Spleen (tissue), 11 donors: ENCODE data around the gene LEF1. TPM values are rescaled to one million over a fixed set of nuclear protein-coding genes. Genes with fewer than 3 reads are reported as not detected.

ENCODE experiments used
- DNase-seq: peaks from one replicate; pipeline ENCODE4 v3.0.0-alpha.2; 2020
- H3K27ac ChIP-seq, 8 donors: fragments of 200-600 bp; sonication (generic) in 7 of 8; 1 replicate in 4 of 8; 2 replicates in 4 of 8; pipeline versions ENCODE4 v1.5.0 to v1.8.0; 2016 to 2021; ENCODE audit warnings: inconsistent platforms in 4 of 8, mild to moderate bottlenecking in 4 of 8, moderate library complexity in 1 of 8
- H3K27me3 ChIP-seq, 7 donors: fragments of 200-600 bp; sonication (generic) in 6 of 7; replicated peaks in 1 of 7; 1 replicate in 4 of 7; 2 replicates in 3 of 7; pipeline versions ENCODE4 v1.5.0 to v1.8.0; 2016 to 2021; ENCODE audit warnings: inconsistent platforms in 3 of 7, mild to moderate bottlenecking in 1 of 7
- H3K36me3 ChIP-seq, 6 donors: fragments of 200-600 bp; sonication (generic) in 5 of 6; 1 replicate in 4 of 6; 2 replicates in 2 of 6; pipeline versions ENCODE4 v1.5.0 to v1.8.0; 2016 to 2021; ENCODE audit warnings: inconsistent platforms in 2 of 6
- H3K4me1 ChIP-seq, 6 donors: fragments of 200-600 bp; sonication (generic) in 5 of 6; 1 replicate in 3 of 6; 2 replicates in 3 of 6; pipeline versions ENCODE4 v1.5.0 to v1.8.0; 2016 to 2021; ENCODE audit warnings: inconsistent platforms in 3 of 6
- H3K4me3 ChIP-seq, 8 donors: fragments of 200-600 bp; sonication (generic) in 7 of 8; 1 replicate in 4 of 8; 2 replicates in 4 of 8; pipeline versions ENCODE4 v1.5.0 to v1.8.0; 2016 to 2021; ENCODE audit warnings: inconsistent platforms in 4 of 8, mild to moderate bottlenecking in 4 of 8, moderate library complexity in 2 of 8
- H3K9me3 ChIP-seq, 8 donors: fragments of 200-600 bp; sonication (generic) in 7 of 8; 1 replicate in 4 of 8; 2 replicates in 4 of 8; pipeline versions ENCODE4 v1.5.0 to v1.8.0; 2016 to 2021; ENCODE audit warnings: inconsistent platforms in 4 of 8
- POLR2A ChIP-seq, 3 donors: fragments of 450-650 bp; IDR thresholded peaks; one replicate each; pipeline ENCODE4 v1.5.1; 2017; ENCODE audit warnings: antibody characterized with exemption in 3 of 3, mild to moderate bottlenecking in 1 of 3
- POLR2AphosphoS5 ChIP-seq, 3 donors: sonication (generic); formaldehyde crosslinking; IDR thresholded peaks; one replicate each; pipeline ENCODE4 v1.5.1; 2017; ENCODE audit warnings: antibody characterized with exemption in 3 of 3
- WGBS, 5 donors: extraction: QIAGEN DNeasy Blood & Tissue Kit in 3 of 5; methylation state at CpG; one replicate each; pipeline versions ENCODE4 v1.1.5 to v1.1.7; 2013 to 2018; 5-methylcytosine and 5-hydroxymethylcytosine counted together
- intact Hi-C: fragments of 100-400 bp; cut with DNase I; formaldehyde crosslinking; loops from one replicate; pipeline ENCODE4 v1.15.0; 2023; ENCODE audit warnings: low total_unique reads
- polyA plus RNA-seq, 3 donors: library from polyadenylated mRNA; stranded (reverse); fragments of 200-250 nt; gene quantifications; one replicate each; pipeline ENCODE4 v1.2.1, GENCODE V29; 2013
- total RNA-seq, 7 donors: library from RNA; depleted of rRNA in 3 of 7; stranded (reverse); fragments of >200 nt in 3 of 7; fragmentation: NEBNext Ultra II Directional in 4 of 7; extraction: Animal tissue kit (Norgen Biotek cat#: 25700) in 4 of 7; gene quantifications; one replicate each; pipeline versions ENCODE4 v1.1.0 to v1.2.1, GENCODE V29; 2016 to 2021
- TF ChIP-seq, protein P1 (sequence below), 11 experiments: fragments of 200-600 bp in 7 of 11; fragments of 450-650 bp in 4 of 11; sonication (generic) in 4 of 11; IDR thresholded peaks in 8 of 11; conservative IDR thresholded peaks in 3 of 11; 1 replicate in 7 of 11; 2 replicates in 4 of 11; pipeline versions ENCODE4 v1.4.0 to v1.8.0; 2016 to 2021; ENCODE audit warnings: antibody characterized with exemption in 11 of 11, inconsistent platforms in 4 of 11, mild to moderate bottlenecking in 1 of 11
- donor health status: healthy with polysubstance abuse.
- donor health status: DM: no; HTN: no; CAD: no; lungs with moderate emphysema.
- donor health status: DM: no; HTN: no; CAD: no.
- donor health status: Bipolar disorder and iron deficiency.
- donor health status: healthy.
- donor health status: DM: no; HTN: no; CAD: no.
- donor health status: DM: yes; HTN: yes; CAD: no.

The LEF1 gene
- total and polyA plus RNA-seq, 10 donors, result 7.8 to 55.4 (median 33.9) TPM

GRCh38 chr4:108007984-108008383 is 160.7 kb downstream of the LEF1 start:
- Histone ChIP-seq H3K27me3 (no peaks in the 10 kb centered on the region), H3K9me3 (no peaks in the 10 kb centered on the region), H3K27ac (no peak overlapping the region), H3K36me3 (peaks cover 0 to 26% (median 4%) of the 10 kb centered on the region in 6 donors), H3K4me1 (no peaks in the 10 kb centered on the region), H3K4me3 (no peak overlapping the region)
- TF ChIP-seq, protein P1, sequence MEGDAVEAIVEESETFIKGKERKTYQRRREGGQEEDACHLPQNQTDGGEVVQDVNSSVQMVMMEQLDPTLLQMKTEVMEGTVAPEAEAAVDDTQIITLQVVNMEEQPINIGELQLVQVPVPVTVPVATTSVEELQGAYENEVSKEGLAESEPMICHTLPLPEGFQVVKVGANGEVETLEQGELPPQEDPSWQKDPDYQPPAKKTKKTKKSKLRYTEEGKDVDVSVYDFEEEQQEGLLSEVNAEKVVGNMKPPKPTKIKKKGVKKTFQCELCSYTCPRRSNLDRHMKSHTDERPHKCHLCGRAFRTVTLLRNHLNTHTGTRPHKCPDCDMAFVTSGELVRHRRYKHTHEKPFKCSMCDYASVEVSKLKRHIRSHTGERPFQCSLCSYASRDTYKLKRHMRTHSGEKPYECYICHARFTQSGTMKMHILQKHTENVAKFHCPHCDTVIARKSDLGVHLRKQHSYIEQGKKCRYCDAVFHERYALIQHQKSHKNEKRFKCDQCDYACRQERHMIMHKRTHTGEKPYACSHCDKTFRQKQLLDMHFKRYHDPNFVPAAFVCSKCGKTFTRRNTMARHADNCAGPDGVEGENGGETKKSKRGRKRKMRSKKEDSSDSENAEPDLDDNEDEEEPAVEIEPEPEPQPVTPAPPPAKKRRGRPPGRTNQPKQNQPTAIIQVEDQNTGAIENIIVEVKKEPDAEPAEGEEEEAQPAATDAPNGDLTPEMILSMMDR (IDR thresholded peaks at IDR 0.05 in 8 of 11, conservative IDR thresholded peaks at IDR 0.05 in 3 of 11), result no peak
- intact Hi-C loops, result no loop called here
- no peak for DNase-seq
- 88 to 97% (median 93%) methylated on average over 7 of the region's 7 CpGs for WGBS, 5 donors

- TF ChIP-seq POLR2AphosphoS5 (IDR thresholded peaks at IDR 0.05), result no peak
- TF ChIP-seq POLR2A (IDR thresholded peaks at IDR 0.05), result no peak
- TF ChIP-seq, protein P1 (IDR thresholded peaks at IDR 0.05 in 8 of 11, conservative IDR thresholded peaks at IDR 0.05 in 3 of 11), result no peak
- Histone ChIP-seq H3K27me3 (no peaks in the 10 kb centered on the region), H3K27ac (no peak overlapping the region), H3K4me1 (no peaks in the 10 kb centered on the region), H3K4me3 (no peak overlapping the region), H3K36me3 (peaks cover 0 to 16% (median 2%) of the 10 kb centered on the region in 6 donors), H3K9me3 (no peaks in the 10 kb centered on the region)
- no peak for DNase-seq
- intact Hi-C loops, result no loop called here
Measured at GRCh38 chr4:108006361-108006760, 162.4 kb downstream of the LEF1 start.

GRCh38 chr4:108005807-108006206 is 162.9 kb downstream of the LEF1 start:
- intact Hi-C loops, result no loop called here
- TF ChIP-seq, protein P1 (IDR thresholded peaks at IDR 0.05 in 8 of 11, conservative IDR thresholded peaks at IDR 0.05 in 3 of 11), result no peak
- TF ChIP-seq POLR2AphosphoS5 (IDR thresholded peaks at IDR 0.05) (no peak), POLR2A (IDR thresholded peaks at IDR 0.05) (no peak)
- H3K4me1 ChIP-seq, result no peaks in the 10 kb centered on the region
- no peak overlapping the region for H3K27ac ChIP-seq
- H3K27me3 ChIP-seq, result no peaks in the 10 kb centered on the region
- H3K36me3 ChIP-seq, result peaks cover 0 to 11% (median 2%) of the 10 kb centered on the region in 6 donors
- no peaks in the 10 kb centered on the region for H3K9me3 ChIP-seq
- WGBS, 5 donors, result 95 to 100% (median 96%) methylated on average over 1 of the region's 1 CpG
- no peak for DNase-seq
- H3K4me3 ChIP-seq, result no peak overlapping the region

DNA sequence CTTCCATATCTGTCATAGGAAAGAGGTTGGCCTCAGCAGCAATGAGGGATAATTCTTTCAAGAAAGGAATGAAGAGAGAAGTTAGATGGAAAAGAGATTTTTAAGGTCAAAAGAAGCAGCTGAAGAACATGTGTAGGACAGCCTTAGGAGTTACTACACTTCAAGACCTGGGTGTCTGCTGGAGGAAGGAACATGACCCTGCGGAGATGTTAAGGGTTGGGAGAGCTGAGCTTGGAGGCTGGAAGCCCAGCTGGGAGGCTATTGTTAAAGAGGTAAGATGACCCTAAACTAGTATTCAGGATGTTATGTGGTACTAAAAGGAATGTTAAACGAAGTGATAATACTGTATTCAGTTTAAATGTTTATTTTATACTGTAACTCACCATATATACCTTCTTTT is 164.1 kb downstream of the LEF1 start:
- intact Hi-C loops, result no loop called here
- H3K27me3 ChIP-seq, result no peaks in the 10 kb centered on the region
- no peak overlapping the region for H3K27ac ChIP-seq
- TF ChIP-seq, protein P1 (IDR thresholded peaks at IDR 0.05 in 8 of 11, conservative IDR thresholded peaks at IDR 0.05 in 3 of 11), result no peak
- no peak for TF ChIP-seq POLR2AphosphoS5 (IDR thresholded peaks at IDR 0.05)
- H3K4me3 ChIP-seq, result no peak overlapping the region
- DNase-seq, result no peak
- no peaks in the 10 kb centered on the region for H3K4me1 ChIP-seq
- 90 to 94% (median 93%) methylated on average over 2 of the region's 2 CpGs for WGBS, 5 donors
- H3K36me3 ChIP-seq, result peaks cover 0 to 7% (median 0%) of the 10 kb centered on the region in 6 donors
- H3K9me3 ChIP-seq, result no peaks in the 10 kb centered on the region
